Activated CD4-positive, alpha-beta T cell treated with anti-CD3 and anti-CD28 coated beads, Interleukin-2, Interleukin-6, amounts not matched to agents 100 ng/mL and 50 ng/mL, durations not matched to agents 16 hours and 8 hours (primary cell): ENCODE results near the gene SLC25A48.
"Not testable (repeated sequence)": the region's sequence is repeated elsewhere in the genome, so short reads cannot be mapped to it uniquely, and the experiment has no call there.

Experiments used
- DNase-seq: peaks from one replicate; pipeline ENCODE4 v3.0.0-alpha.2; 2020

The SLC25A48 gene

GRCh38 chr5:135830384-135830700 is 4.1 kb upstream of the SLC25A48 start:
- DNase-seq: no peak

DNA sequence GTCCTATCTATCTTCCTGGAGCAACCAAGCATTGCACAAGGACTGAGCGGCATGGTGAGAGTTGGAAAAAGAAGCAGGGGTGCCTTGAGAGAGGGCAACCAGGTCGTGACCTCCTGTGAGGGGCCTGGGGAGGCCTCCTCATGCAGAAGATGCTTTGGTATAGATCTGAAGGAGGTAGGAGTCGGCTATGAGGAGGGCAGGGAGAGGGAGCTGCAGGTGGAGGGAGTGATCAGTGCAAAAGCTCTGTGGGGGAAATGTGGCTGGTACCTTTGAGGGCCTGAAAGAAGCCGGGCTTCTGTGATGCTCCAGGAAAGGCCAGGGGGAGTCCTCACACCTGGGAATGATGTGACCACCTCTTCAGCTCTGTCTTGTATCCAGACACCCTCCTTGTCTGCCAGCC is 3.6 kb upstream of the SLC25A48 start:
- no peak for DNase-seq

DNA sequence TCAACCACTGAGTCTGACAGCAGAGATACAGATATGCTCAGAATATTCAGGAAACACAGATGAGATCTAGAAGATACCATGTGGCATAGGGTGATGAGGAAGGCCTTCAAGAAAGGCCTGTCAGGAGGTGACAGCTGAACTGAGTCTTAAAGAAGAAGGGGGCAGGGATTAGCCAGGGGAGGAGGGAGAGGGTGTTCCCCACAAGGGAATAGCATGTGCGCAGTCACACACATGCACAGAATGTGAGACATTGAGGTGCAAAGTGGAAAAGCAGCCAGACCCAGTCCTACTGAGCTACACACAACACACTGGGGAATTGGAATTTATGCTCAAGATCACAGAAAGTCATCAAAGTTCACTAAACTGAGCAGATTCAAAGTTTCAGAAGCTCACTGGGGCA is 3.0 kb upstream of the SLC25A48 start:
- DNase-seq: no peak

DNA sequence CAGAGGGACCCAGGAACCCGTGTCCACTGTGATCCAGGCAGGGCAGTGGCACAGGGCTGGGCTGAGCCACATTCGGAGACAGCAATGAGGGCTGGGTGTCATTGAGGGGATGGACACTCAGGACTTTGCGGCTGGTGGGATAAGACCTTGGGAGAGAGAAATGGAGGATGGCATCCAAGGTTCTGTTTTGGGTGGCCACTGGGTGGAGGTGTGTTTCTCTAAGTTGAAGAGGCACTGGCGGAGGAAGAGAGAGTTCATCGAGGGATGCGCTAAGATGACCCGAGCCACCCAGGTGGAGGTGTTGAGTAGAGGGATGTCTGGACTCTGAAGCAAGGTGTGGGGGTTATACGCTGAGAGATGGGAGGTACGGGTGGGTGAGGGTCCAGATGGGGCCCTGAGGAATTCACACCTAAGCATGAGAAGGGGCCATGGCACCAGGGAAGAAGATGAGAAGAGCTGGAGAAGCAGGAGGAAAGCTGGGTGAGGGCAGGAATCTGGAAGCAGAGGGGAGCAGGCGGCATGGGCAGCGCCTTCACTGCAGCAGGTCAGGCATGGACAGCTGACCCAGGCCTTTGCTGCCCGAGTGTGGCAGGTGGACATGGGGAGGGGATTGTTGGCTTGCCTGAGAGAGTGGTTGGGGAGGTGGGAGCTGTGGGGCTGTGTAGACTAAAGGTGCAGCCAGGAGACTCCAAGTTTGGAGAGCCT is 2.5 kb upstream of the SLC25A48 start:
- no peak for DNase-seq

DNA sequence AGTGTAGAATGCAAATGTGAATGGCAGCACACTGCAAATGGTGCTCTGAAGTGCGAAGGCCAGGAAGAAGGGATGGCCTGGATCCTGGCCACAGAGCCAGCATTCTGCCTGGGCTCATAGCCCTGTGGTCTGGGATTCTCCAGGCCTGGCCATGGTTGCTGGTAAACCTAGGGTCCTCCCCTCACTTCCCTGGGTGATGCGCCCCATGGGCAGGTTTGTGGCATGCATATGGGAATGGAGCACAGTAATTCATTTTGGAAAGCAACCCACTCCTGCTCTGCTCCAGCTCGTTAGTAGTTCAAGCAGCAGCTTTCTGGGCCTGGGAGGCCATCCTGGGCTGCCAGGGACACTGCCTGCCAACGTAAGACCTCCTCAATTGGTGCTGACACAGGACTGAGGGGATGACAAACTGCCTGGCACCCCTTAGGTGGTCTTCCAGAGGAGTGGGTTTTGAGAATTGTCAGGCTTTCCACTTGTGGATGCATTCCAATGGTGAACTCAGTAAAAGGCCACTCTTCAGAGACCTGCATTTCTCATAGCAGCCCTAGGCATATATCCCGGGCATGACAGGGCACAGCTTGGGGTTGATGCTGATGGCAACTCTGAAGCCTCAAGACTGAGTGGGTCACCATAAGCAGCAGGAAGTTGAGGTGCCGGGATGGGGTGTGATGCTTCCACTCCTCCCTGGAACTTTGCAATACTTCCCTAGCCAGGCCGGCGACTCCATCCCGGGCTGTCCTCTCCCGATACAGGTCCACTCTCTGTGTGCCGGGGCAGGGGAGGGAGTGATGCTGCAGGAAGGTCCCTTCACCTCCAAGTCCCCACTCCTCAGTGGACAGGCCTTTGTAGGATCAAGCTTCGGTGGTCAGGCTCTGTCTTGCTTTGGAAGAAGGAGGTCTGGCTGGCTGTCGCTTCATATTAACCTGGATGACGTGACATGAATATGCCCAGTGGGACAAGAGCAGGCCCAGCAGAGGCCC is 1.2 kb upstream of the SLC25A48 start:
- DNase-seq: no peak

GRCh38 chr5:135833961-135834638 is 363 bp upstream of the SLC25A48 start:
- DNase-seq: no peak

- no peak for DNase-seq
Measured at GRCh38 chr5:135835766-135836165, 1.3 kb downstream of the SLC25A48 start.

- DNase-seq: not testable (repeated sequence)
Measured at GRCh38 chr5:135838395-135838794, 3.9 kb downstream of the SLC25A48 start.

- no peak for DNase-seq
Measured at GRCh38 chr5:135839566-135839965, 5.1 kb downstream of the SLC25A48 start.

- DNase-seq: no peak
Measured at GRCh38 chr5:135840959-135841358, 6.5 kb downstream of the SLC25A48 start.

- DNase-seq: no peak
Measured at GRCh38 chr5:135842737-135843136, 8.3 kb downstream of the SLC25A48 start.

DNA sequence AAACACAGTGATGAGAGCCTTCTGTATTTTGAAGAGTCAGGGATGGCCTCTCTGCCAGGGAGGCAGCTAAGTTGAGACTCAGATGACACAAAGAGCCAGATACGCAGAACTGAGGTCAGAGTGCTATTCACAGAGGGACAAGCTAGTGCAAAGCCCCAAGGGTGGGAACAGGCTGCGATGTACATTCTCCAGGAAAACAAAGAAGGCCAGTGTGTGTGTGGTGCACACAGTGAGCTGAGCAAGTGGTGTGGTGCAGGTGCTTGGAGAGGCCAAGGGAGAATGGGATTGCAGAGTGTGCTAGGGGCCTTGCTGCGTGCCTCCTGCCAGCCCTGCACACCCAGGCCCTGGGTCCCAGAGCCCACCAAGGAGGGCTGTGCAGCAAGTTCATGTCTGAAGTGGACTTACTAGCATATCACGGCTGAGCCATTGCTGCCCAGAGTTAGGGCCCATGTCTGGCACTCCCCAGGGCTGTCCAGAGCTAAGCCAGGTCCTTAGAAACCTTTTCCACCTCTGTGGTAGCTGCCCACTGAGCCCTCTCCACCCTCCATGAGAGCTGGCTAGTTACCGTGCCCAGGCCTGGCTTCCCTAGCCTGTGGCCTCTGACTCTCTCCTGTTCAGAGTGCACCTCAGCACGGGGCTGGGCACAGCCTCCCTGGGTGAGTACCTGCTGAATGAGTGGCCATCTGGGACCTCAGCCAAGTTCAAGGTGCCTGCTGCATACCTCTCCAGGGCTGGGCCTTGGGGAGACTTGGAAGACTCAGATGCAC is 9.3 kb downstream of the SLC25A48 start:
- DNase-seq: no peak

DNA sequence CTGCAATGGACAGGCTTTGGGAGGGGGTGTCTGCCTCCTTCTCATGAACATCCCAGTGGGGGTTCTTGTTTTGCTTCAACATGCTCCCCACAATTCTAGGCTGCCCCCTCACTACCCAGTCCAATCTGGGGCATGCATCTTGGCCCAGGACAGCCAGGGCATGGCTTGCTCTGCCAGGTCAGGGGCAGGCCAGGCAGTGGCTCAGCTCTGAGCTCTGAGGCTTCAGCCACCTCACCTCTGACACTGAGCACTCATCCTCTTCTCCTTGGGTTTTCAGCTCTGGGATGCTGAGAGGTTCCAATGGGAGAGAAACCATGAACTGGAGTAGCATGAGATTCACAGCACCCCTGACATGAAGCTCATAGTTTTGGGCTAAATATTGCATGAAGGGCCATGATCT is 11.8 kb downstream of the SLC25A48 start:
- no peak for DNase-seq

GRCh38 chr5:135847976-135848375 is 13.5 kb downstream of the SLC25A48 start:
- no peak for DNase-seq

GRCh38 chr5:135850231-135850630 is 15.8 kb downstream of the SLC25A48 start:
- DNase-seq: no peak

- no peak for DNase-seq
Measured at GRCh38 chr5:135850671-135851070, 16.2 kb downstream of the SLC25A48 start.

DNA sequence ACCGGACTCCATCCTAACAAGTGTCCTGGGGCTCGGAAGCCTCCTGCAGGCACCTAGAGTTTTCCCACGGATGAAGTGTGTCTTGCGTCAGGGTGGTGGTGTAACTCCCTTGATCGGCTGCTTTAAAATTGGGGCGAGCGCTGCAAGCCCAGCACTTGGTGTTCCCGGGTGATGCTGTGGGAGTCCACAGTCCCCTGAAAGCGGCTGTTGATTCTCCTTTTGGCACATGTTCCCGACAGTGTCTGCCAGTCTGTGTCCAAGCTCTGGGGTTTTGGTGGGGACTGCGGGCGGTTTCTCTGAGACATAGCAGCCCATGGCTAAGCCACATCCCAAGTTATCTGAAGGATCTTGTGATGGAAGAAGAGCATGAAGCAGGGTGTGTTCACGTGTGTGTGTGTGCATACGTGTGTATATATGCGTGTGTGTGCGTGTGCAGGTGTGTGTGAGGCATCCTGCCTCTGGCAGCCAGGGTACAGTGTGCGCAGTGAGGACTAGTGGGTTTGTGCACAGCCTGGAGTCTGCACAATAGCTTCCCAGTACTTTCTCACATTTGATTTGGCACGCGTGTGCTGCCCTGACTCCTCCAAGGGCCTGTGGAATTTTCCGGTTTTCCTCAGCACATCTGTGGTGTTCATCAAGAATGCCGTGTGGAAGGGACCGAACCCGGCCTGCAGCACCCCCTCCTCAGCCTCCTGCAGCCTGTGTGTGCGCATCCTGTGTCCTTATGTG is 16.9 kb downstream of the SLC25A48 start:
- DNase-seq: no peak

- no peak for DNase-seq
Measured at GRCh38 chr5:135851915-135852845, 17.7 kb downstream of the SLC25A48 start.

DNA sequence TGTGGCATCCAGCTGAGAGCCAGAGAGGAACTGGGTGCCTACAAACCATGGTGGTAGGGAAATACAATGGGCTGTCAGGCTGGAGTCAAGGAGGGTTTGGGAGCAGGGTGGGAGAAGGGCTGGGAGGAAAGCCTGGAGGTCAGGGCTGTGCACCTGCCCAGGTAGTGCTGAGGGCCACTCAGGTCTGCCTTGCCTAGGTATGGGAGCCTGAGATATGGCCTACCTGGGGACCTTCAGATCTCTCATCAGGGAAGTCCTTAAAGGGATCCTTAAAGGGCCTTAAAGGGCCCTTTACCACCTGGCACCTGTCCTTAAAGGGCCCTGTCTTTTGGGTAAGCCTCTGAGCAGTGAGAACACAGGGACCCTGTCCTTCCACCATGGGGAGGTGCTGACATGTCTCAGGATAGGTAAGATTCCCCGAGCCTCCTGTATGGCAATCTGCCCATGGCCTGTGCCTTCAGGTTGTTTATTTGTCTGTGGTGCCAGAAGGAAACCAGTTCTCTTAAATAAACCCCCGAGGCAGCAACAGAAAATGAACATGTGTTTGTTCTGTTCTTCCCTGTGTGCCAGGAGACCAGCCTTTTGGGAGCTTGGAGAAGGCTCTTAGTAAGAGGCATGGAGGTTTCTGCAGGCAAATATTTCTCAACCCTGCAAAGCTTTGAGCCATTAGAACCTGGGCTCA is 23.3 kb downstream of the SLC25A48 start:
- DNase-seq: no peak

- not testable (repeated sequence) for DNase-seq
Measured at GRCh38 chr5:135859186-135859585, 24.7 kb downstream of the SLC25A48 start.
